ENCODE measurements around the gene PANK4. TPM values are rescaled to one million over a fixed set of nuclear protein-coding genes. Genes with fewer than 3 reads are reported as not detected.

PANK4 gene
- polyA plus RNA-seq, 1 donor (not counting 4 experiments of a cell fraction or from before 2014, with no cell fraction given) = 14.5 TPM

DNA sequence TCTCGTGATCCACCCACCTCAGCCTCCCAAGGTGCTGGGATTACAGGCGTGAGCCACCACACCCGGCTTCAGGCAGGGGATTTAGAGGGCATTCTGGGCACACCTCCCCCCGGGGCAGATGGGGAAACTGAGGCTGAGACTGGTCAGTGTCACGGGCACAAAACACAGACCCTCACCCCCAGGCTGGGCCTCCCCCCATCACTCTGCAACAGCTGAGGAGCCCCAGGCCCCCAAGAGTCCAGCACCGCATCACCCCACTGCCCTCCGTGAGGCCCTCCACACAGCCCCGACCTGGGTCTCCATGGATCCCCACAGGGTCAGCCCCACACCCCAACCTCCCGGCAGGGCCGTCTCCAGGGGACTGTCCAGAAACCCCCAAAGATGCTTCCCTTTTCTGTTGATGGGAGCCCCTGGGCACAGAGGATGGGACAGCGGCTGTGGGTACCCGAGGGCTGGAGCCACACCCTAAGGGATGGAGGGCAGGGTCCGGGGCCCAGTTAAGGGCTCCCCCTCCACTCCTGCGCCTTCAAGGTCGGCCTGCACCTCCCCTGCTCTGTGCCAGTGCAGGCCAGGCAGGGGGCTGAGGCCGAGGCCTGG is 40.8 kb upstream of the PANK4 start:
- Histone ChIP-seq H3K4me3 (ENCODE audit: control insufficient read depth in 2 of 3, extremely low read depth in 1 of 3, insufficient read depth in 2 of 3, low read depth in 1 of 3, low read length in 3 of 3) (no peak overlapping the region), H3K79me2 (ENCODE audit: control insufficient read depth, insufficient read depth, low read length) (no peaks in the 10 kb centered on the region), H3K4me2 (ENCODE audit: control insufficient read depth, extremely low read depth, insufficient read depth, low read depth, low read length) (no peak overlapping the region), H3K9ac (ENCODE audit: control insufficient read depth, extremely low read depth, insufficient read depth, low read length) (no peak overlapping the region), H3K36me3 (ENCODE audit: control insufficient read depth in 2 of 2, extremely low read depth in 1 of 2, insufficient read depth in 2 of 2, low read length in 2 of 2) (no peaks in the 10 kb centered on the region), H3K27ac (ENCODE audit: control insufficient read depth, insufficient read depth, low read length) (no peak overlapping the region), H3K27me3 (ENCODE audit: control insufficient read depth, extremely low read depth, insufficient read depth, low read length) (peaks cover 26% of the 10 kb centered on the region), H2AFZ (ENCODE audit: control insufficient read depth, low read length) (no peak overlapping the region), H3K4me1 (ENCODE audit: control insufficient read depth, extremely low read depth, insufficient read depth, low read length) (no peaks in the 10 kb centered on the region), H4K20me1 (ENCODE audit: control insufficient read depth, extremely low read depth, insufficient read depth, low read length) (no peaks in the 10 kb centered on the region), H3K9me3 (ENCODE audit: control insufficient read depth, low read depth, low read length) (no peaks in the 10 kb centered on the region), H3K9me1 (ENCODE audit: control insufficient read depth, extremely low read depth, insufficient read depth, low read length) (no peaks in the 10 kb centered on the region)
- DNase-seq (ENCODE audit: low read depth, low spot score) = no peak
- FAIRE-seq = no peak
- TF ChIP-seq CTCF (optimal IDR thresholded peaks at IDR 0.05 in 1 of 3, IDR thresholded peaks at IDR 0.05 in 1 of 3, conservative IDR thresholded peaks at IDR 0.05 in 1 of 3; ENCODE audit: extremely low read depth in 1 of 3, insufficient read depth in 2 of 3, low read length in 3 of 3) = no peak
- TF ChIP-seq EZH2 (IDR thresholded peaks at IDR 0.05; ENCODE audit: low read length) = no peak
- dilution Hi-C loops (cut with MboI; ENCODE audit: extremely low pct_ligation_motif_present, low sequenced_read_pairs) = no loop called here

- dilution Hi-C loops (cut with MboI; ENCODE audit: extremely low pct_ligation_motif_present, low sequenced_read_pairs) = no loop called here
- no peak overlapping the region for H3K4me2 ChIP-seq (ENCODE audit: control insufficient read depth, extremely low read depth, insufficient read depth, low read depth, low read length)
- H3K27me3 ChIP-seq (ENCODE audit: control insufficient read depth, extremely low read depth, insufficient read depth, low read length) = peaks cover 26% of the 10 kb centered on the region
- H3K27ac ChIP-seq (ENCODE audit: control insufficient read depth, insufficient read depth, low read length) = no peak overlapping the region
- no peaks in the 10 kb centered on the region for H3K36me3 ChIP-seq (ENCODE audit: control insufficient read depth in 2 of 2, extremely low read depth in 1 of 2, insufficient read depth in 2 of 2, low read length in 2 of 2)
- no peaks in the 10 kb centered on the region for H3K4me1 ChIP-seq (ENCODE audit: control insufficient read depth, extremely low read depth, insufficient read depth, low read length)
- H3K9me1 ChIP-seq (ENCODE audit: control insufficient read depth, extremely low read depth, insufficient read depth, low read length) = no peaks in the 10 kb centered on the region
- H2AFZ ChIP-seq (ENCODE audit: control insufficient read depth, low read length) = no peak overlapping the region
- H3K79me2 ChIP-seq (ENCODE audit: control insufficient read depth, insufficient read depth, low read length) = no peaks in the 10 kb centered on the region
- H3K4me3 ChIP-seq (ENCODE audit: control insufficient read depth in 2 of 3, extremely low read depth in 1 of 3, insufficient read depth in 2 of 3, low read depth in 1 of 3, low read length in 3 of 3) = no peak overlapping the region
- TF ChIP-seq EZH2 (IDR thresholded peaks at IDR 0.05; ENCODE audit: low read length) (no peak), CTCF (optimal IDR thresholded peaks at IDR 0.05 in 1 of 3, IDR thresholded peaks at IDR 0.05 in 1 of 3, conservative IDR thresholded peaks at IDR 0.05 in 1 of 3; ENCODE audit: extremely low read depth in 1 of 3, insufficient read depth in 2 of 3, low read length in 3 of 3) (no peak)
- no peaks in the 10 kb centered on the region for H4K20me1 ChIP-seq (ENCODE audit: control insufficient read depth, extremely low read depth, insufficient read depth, low read length)
- no peaks in the 10 kb centered on the region for H3K9me3 ChIP-seq (ENCODE audit: control insufficient read depth, low read depth, low read length)
- no peak for DNase-seq (ENCODE audit: low read depth, low spot score)
- H3K9ac ChIP-seq (ENCODE audit: control insufficient read depth, extremely low read depth, insufficient read depth, low read length) = no peak overlapping the region
- no peak for FAIRE-seq
Measured at GRCh38 chr1:2566101-2567045, 40.0 kb upstream of the PANK4 start.

All from keratinocyte (primary cell).